Measurements from ENCODE around the gene ZRANB3. TPM values are rescaled to one million over a fixed set of nuclear protein-coding genes. Genes with fewer than 3 reads are reported as not detected.

The ZRANB3 gene
- total RNA-seq, 2 donors from 2014 or later: 15.5 to 17.9 TPM

GRCh38 chr2:135256531-135257260 lies 274.3 kb downstream of the ZRANB3 start:
- Mint-ChIP-seq H3K27ac (peak overlapping the region; percentile 14), H3K9me3 (no peaks in the 10 kb centered on the region), H3K27me3 (ENCODE audit: low read depth) (no peaks in the 10 kb centered on the region), H3K4me3 (no peak overlapping the region), H3K36me3 (ENCODE audit: insufficient read depth in 2 of 2) (peaks cover 0 to 1% of the 10 kb centered on the region in 2 donors), H3K4me1 (ENCODE audit: low read depth) (no peaks in the 10 kb centered on the region)
- DNase-seq (no peak), ATAC-seq (replicated peaks in 1 of 2) (no peak)

- Mint-ChIP-seq H3K4me1 (ENCODE audit: low read depth) (no peaks in the 10 kb centered on the region), H3K9me3 (no peaks in the 10 kb centered on the region), H3K27ac (no peak overlapping the region), H3K36me3 (ENCODE audit: insufficient read depth in 2 of 2) (peaks cover 1 to 5% of the 10 kb centered on the region in 2 donors), H3K27me3 (ENCODE audit: low read depth) (no peaks in the 10 kb centered on the region), H3K4me3 (no peak overlapping the region)
- ATAC-seq (replicated peaks in 1 of 2) (no peak), DNase-seq (no peak)
Observed at GRCh38 chr2:135255208-135255607, 275.8 kb downstream of the ZRANB3 start.

- ATAC-seq (replicated peaks in 1 of 2): no peak
- Mint-ChIP-seq H3K4me1 (ENCODE audit: low read depth) (no peaks in the 10 kb centered on the region), H3K9me3 (peaks cover 7 to 8% of the 10 kb centered on the region in 2 donors), H3K27me3 (ENCODE audit: low read depth) (no peaks in the 10 kb centered on the region), H3K27ac (no peak overlapping the region), H3K4me3 (no peak overlapping the region), H3K36me3 (ENCODE audit: insufficient read depth in 2 of 2) (peaks cover 8 to 11% of the 10 kb centered on the region in 2 donors)
- DNase-seq: no peak
Observed at GRCh38 chr2:135252805-135253458, 278.1 kb downstream of the ZRANB3 start.

- no peak for DNase-seq
Observed at GRCh38 chr2:135248611-135249010, 282.4 kb downstream of the ZRANB3 start.

GRCh38 chr2:135246711-135247270 lies 284.2 kb downstream of the ZRANB3 start:
- H3K27me3 Mint-ChIP-seq (ENCODE audit: low read depth): no peaks in the 10 kb centered on the region
- no peak for ATAC-seq (replicated peaks in 1 of 2)
- H3K4me1 Mint-ChIP-seq (ENCODE audit: low read depth): peaks cover 20% of the 10 kb centered on the region
- H3K9me3 Mint-ChIP-seq: peaks cover 7 to 8% of the 10 kb centered on the region in 2 donors
- no peak for DNase-seq
- peaks cover 7 to 11% of the 10 kb centered on the region in 2 donors for H3K36me3 Mint-ChIP-seq (ENCODE audit: insufficient read depth in 2 of 2)
- H3K27ac Mint-ChIP-seq: peak overlapping the region; percentile 19
- no peak overlapping the region for H3K4me3 Mint-ChIP-seq

More at GRCh38 chr2:135248611-135249010, 282.4 kb downstream of the ZRANB3 start:
- peaks cover 7 to 8% of the 10 kb centered on the region in 2 donors for H3K9me3 Mint-ChIP-seq
- no peak for ATAC-seq (replicated peaks in 1 of 2)
- H3K27me3 Mint-ChIP-seq (ENCODE audit: low read depth): no peaks in the 10 kb centered on the region
- H3K4me3 Mint-ChIP-seq: no peak overlapping the region
- H3K36me3 Mint-ChIP-seq (ENCODE audit: insufficient read depth in 2 of 2): peaks cover 8 to 11% of the 10 kb centered on the region in 2 donors
- H3K27ac Mint-ChIP-seq: no peak overlapping the region
- H3K4me1 Mint-ChIP-seq (ENCODE audit: low read depth): peaks cover 20% of the 10 kb centered on the region

- peak; percentile 99 for ATAC-seq (replicated peaks in 1 of 2)
- Mint-ChIP-seq H3K9me3 (peaks cover 6% of the 10 kb centered on the region in 2 donors), H3K4me3 (peak overlapping the region in 1 of 2 donors; percentile 38), H3K36me3 (ENCODE audit: insufficient read depth in 2 of 2) (peaks cover 5 to 6% of the 10 kb centered on the region in 2 donors), H3K27ac (peak overlapping the region; percentile 43), H3K4me1 (ENCODE audit: low read depth) (peaks cover 20% of the 10 kb centered on the region), H3K27me3 (ENCODE audit: low read depth) (no peaks in the 10 kb centered on the region)
- peak; percentile 41 to 52 for DNase-seq
Observed at GRCh38 chr2:135245071-135245470, 285.9 kb downstream of the ZRANB3 start.

GRCh38 chr2:135238651-135239050 lies 292.4 kb downstream of the ZRANB3 start:
- Mint-ChIP-seq H3K9me3 (peaks cover 4 to 8% of the 10 kb centered on the region in 2 donors), H3K4me1 (ENCODE audit: low read depth) (no peaks in the 10 kb centered on the region), H3K36me3 (ENCODE audit: insufficient read depth in 2 of 2) (peaks cover 2 to 8% of the 10 kb centered on the region in 2 donors), H3K27ac (no peak overlapping the region), H3K27me3 (ENCODE audit: low read depth) (no peaks in the 10 kb centered on the region), H3K4me3 (no peak overlapping the region)
- no peak for ATAC-seq (replicated peaks in 1 of 2)
- no peak for DNase-seq

- no peak overlapping the region for H3K4me3 Mint-ChIP-seq
- ATAC-seq (replicated peaks in 1 of 2) (no peak), DNase-seq (no peak)
- H3K27me3 Mint-ChIP-seq (ENCODE audit: low read depth): no peaks in the 10 kb centered on the region
- peaks cover 8 to 11% of the 10 kb centered on the region in 2 donors for H3K9me3 Mint-ChIP-seq
- no peak overlapping the region for H3K27ac Mint-ChIP-seq
- H3K4me1 Mint-ChIP-seq (ENCODE audit: low read depth): no peaks in the 10 kb centered on the region
- H3K36me3 Mint-ChIP-seq (ENCODE audit: insufficient read depth in 2 of 2): peaks cover 3 to 14% of the 10 kb centered on the region in 2 donors
Observed at GRCh38 chr2:135230150-135230549, 300.9 kb downstream of the ZRANB3 start.

- no peaks in the 10 kb centered on the region for H3K27me3 Mint-ChIP-seq (ENCODE audit: low read depth)
- peaks cover 0 to 4% of the 10 kb centered on the region in 2 donors for H3K36me3 Mint-ChIP-seq (ENCODE audit: insufficient read depth in 2 of 2)
- no peaks in the 10 kb centered on the region for H3K4me1 Mint-ChIP-seq (ENCODE audit: low read depth)
- peaks cover 0 to 2% of the 10 kb centered on the region in 2 donors for H3K9me3 Mint-ChIP-seq
- no peak overlapping the region for H3K27ac Mint-ChIP-seq
- no peak for DNase-seq
- no peak for ATAC-seq (replicated peaks in 1 of 2)
- no peak overlapping the region for H3K4me3 Mint-ChIP-seq
Observed at GRCh38 chr2:135227386-135227785, 303.6 kb downstream of the ZRANB3 start.

GRCh38 chr2:135226961-135227360 lies 304.1 kb downstream of the ZRANB3 start:
- no peak for DNase-seq

GRCh38 chr2:135225781-135226180 lies 305.2 kb downstream of the ZRANB3 start:
- H3K9me3 Mint-ChIP-seq: peaks cover 0 to 2% of the 10 kb centered on the region in 2 donors
- H3K36me3 Mint-ChIP-seq (ENCODE audit: insufficient read depth in 2 of 2): no peaks in the 10 kb centered on the region
- no peak for DNase-seq
- ATAC-seq (replicated peaks in 1 of 2): no peak
- H3K4me3 Mint-ChIP-seq: no peak overlapping the region
- no peaks in the 10 kb centered on the region for H3K4me1 Mint-ChIP-seq (ENCODE audit: low read depth)
- H3K27ac Mint-ChIP-seq: peak overlapping the region; percentile 19
- H3K27me3 Mint-ChIP-seq (ENCODE audit: low read depth): no peaks in the 10 kb centered on the region

More at GRCh38 chr2:135226961-135227360, 304.1 kb downstream of the ZRANB3 start:
- H3K9me3 Mint-ChIP-seq: peaks cover 0 to 2% of the 10 kb centered on the region in 2 donors
- H3K27ac Mint-ChIP-seq: no peak overlapping the region
- no peaks in the 10 kb centered on the region for H3K27me3 Mint-ChIP-seq (ENCODE audit: low read depth)
- H3K36me3 Mint-ChIP-seq (ENCODE audit: insufficient read depth in 2 of 2): peaks cover 0 to 4% of the 10 kb centered on the region in 2 donors
- H3K4me1 Mint-ChIP-seq (ENCODE audit: low read depth): no peaks in the 10 kb centered on the region
- ATAC-seq (replicated peaks in 1 of 2): no peak
- H3K4me3 Mint-ChIP-seq: no peak overlapping the region

GRCh38 chr2:135219226-135219625 lies 311.8 kb downstream of the ZRANB3 start:
- Mint-ChIP-seq H3K4me1 (ENCODE audit: low read depth) (no peaks in the 10 kb centered on the region), H3K4me3 (no peak overlapping the region), H3K27ac (no peak overlapping the region), H3K9me3 (no peaks in the 10 kb centered on the region), H3K27me3 (ENCODE audit: low read depth) (no peaks in the 10 kb centered on the region), H3K36me3 (ENCODE audit: insufficient read depth in 2 of 2) (no peaks in the 10 kb centered on the region)
- DNase-seq (no peak), ATAC-seq (replicated peaks in 1 of 2) (no peak)

- no peaks in the 10 kb centered on the region for H3K4me1 Mint-ChIP-seq (ENCODE audit: low read depth)
- H3K36me3 Mint-ChIP-seq (ENCODE audit: insufficient read depth in 2 of 2): no peaks in the 10 kb centered on the region
- no peaks in the 10 kb centered on the region for H3K27me3 Mint-ChIP-seq (ENCODE audit: low read depth)
- no peak overlapping the region for H3K27ac Mint-ChIP-seq
- DNase-seq (no peak), ATAC-seq (replicated peaks in 1 of 2) (no peak)
- H3K4me3 Mint-ChIP-seq: no peak overlapping the region
- no peaks in the 10 kb centered on the region for H3K9me3 Mint-ChIP-seq
Observed at GRCh38 chr2:135218426-135218825, 312.6 kb downstream of the ZRANB3 start.

All from activated T-cell treated with anti-CD3 and anti-CD28 coated beads, Interleukin-2, amount 50 U/mL, for 72 hours (primary cell).